HG02610 (cell line): Measurements from ENCODE around the gene MALL.
"Not testable (repeated sequence)": the region's sequence is repeated elsewhere in the genome, so short reads cannot be mapped to it uniquely, and the experiment has no call there.

ENCODE experiments used
- ATAC-seq: cut with Tn5 transposase; IDR thresholded peaks from one replicate; pipeline ENCODE4 v1.9.1; 2021; ENCODE audit warnings: mild to moderate bottlenecking, moderate library complexity; ENCODE audit not compliant: unreplicated experiment

Gene MALL

GRCh38 chr2:110121052-110121334, 5.4 kb upstream of the MALL start:
- ATAC-seq = no peak

GRCh38 chr2:110120171-110121051, 4.8 kb upstream of the MALL start:
- no peak for ATAC-seq

- ATAC-seq = no peak
Observed at GRCh38 chr2:110116033-110116710, 550 bp upstream of the MALL start.

GRCh38 chr2:110114831-110115255, 779 bp downstream of the MALL start:
- no peak for ATAC-seq

- ATAC-seq = no peak
Observed at GRCh38 chr2:110113961-110114591, 1.5 kb downstream of the MALL start.

GRCh38 chr2:110108291-110108690, 7.3 kb downstream of the MALL start:
- not testable (repeated sequence) for ATAC-seq

GRCh38 chr2:110107092-110108079, 8.2 kb downstream of the MALL start:
- no peak for ATAC-seq

GRCh38 chr2:110106642-110107041, 9.0 kb downstream of the MALL start:
- no peak for ATAC-seq

GRCh38 chr2:110105608-110106467, 9.8 kb downstream of the MALL start:
- ATAC-seq = no peak

GRCh38 chr2:110105183-110105582, 10.4 kb downstream of the MALL start:
- no peak for ATAC-seq

GRCh38 chr2:110104025-110104771, 11.4 kb downstream of the MALL start:
- ATAC-seq = no peak

- no peak for ATAC-seq
Observed at GRCh38 chr2:110103061-110103961, 12.3 kb downstream of the MALL start.

- no peak for ATAC-seq
Observed at GRCh38 chr2:110101901-110102803, 13.5 kb downstream of the MALL start.

- ATAC-seq = no peak
Observed at GRCh38 chr2:110101280-110101844, 14.3 kb downstream of the MALL start.

GRCh38 chr2:110100880-110101279, 14.7 kb downstream of the MALL start:
- ATAC-seq = not testable (repeated sequence)

- ATAC-seq = no peak
Observed at GRCh38 chr2:110100480-110100879, 15.1 kb downstream of the MALL start.
